ENCODE measurements around the gene ZBTB24. TPM values are rescaled to one million over a fixed set of nuclear protein-coding genes. Genes with fewer than 3 reads are reported as not detected.

The ZBTB24 gene
- total RNA-seq, 2 donors from 2014 or later: 9.2 to 9.8 TPM

- H3K36me3 ChIP-seq (ENCODE audit: control insufficient read depth, insufficient read depth, low read length): peaks cover 9% of the 10 kb centered on the region
- H3K4me1 ChIP-seq (ENCODE audit: control insufficient read depth, insufficient read depth, low read length): no peaks in the 10 kb centered on the region
- Mint-ChIP-seq H3K4me1 (no peaks in the 10 kb centered on the region), H3K4me3 (no peak overlapping the region), H3K27ac (no peak overlapping the region), H3K9me3 (no peaks in the 10 kb centered on the region), H3K36me3 (ENCODE audit: low read depth) (peaks cover 12% of the 10 kb centered on the region), H3K27me3 (ENCODE audit: insufficient read depth) (peaks cover 14% of the 10 kb centered on the region)
- no peak for DNase-seq
- whole genome bisulfite sequencing, 2 experiments (ENCODE audit: insufficient coverage in 1 of 2, insufficient read length in 1 of 2): 88 to 90% methylated on average over 9 to 16 of the region's 16 CpGs
- TF ChIP-seq CTCF (conservative IDR thresholded peaks at IDR 0.05): no peak
- peaks cover 10% of the 10 kb centered on the region for H3K27me3 ChIP-seq (ENCODE audit: control insufficient read depth, insufficient read depth, low read length, poor library complexity, severe bottlenecking)
- H3K4me3 ChIP-seq (ENCODE audit: low read length): no peak overlapping the region
- H3K27ac ChIP-seq (ENCODE audit: low read depth, low read length): no peak overlapping the region
- no peak overlapping the region for H3K9ac ChIP-seq (ENCODE audit: extremely low read depth, low read length, poor library complexity, severe bottlenecking)
- H3K9me3 ChIP-seq (ENCODE audit: control insufficient read depth, low read length): no peaks in the 10 kb centered on the region
These were observed 33.0 kb downstream of the ZBTB24 start for GRCh38 chr6:109449795-109450673.

- no peaks in the 10 kb centered on the region for H3K9me3 Mint-ChIP-seq
- Histone ChIP-seq H3K36me3 (ENCODE audit: control insufficient read depth, insufficient read depth, low read length) (peaks cover 16% of the 10 kb centered on the region), H3K27me3 (ENCODE audit: control insufficient read depth, insufficient read depth, low read length, poor library complexity, severe bottlenecking) (peaks cover 5% of the 10 kb centered on the region), H3K4me3 (ENCODE audit: low read length) (no peak overlapping the region), H3K4me1 (ENCODE audit: control insufficient read depth, insufficient read depth, low read length) (no peaks in the 10 kb centered on the region), H3K9me3 (ENCODE audit: control insufficient read depth, low read length) (no peaks in the 10 kb centered on the region), H3K9ac (ENCODE audit: extremely low read depth, low read length, poor library complexity, severe bottlenecking) (no peak overlapping the region), H3K27ac (ENCODE audit: low read depth, low read length) (no peak overlapping the region)
- TF ChIP-seq CTCF (conservative IDR thresholded peaks at IDR 0.05): no peak
- no peaks in the 10 kb centered on the region for H3K4me1 Mint-ChIP-seq
- no peak for DNase-seq
- peaks cover 8% of the 10 kb centered on the region for H3K27me3 Mint-ChIP-seq (ENCODE audit: insufficient read depth)
- H3K36me3 Mint-ChIP-seq (ENCODE audit: low read depth): peaks cover 14% of the 10 kb centered on the region
- no peak overlapping the region for H3K4me3 Mint-ChIP-seq
- no peak overlapping the region for H3K27ac Mint-ChIP-seq
- 93 to 95% methylated on average over 8 to 19 of the region's 19 CpGs for whole genome bisulfite sequencing, 2 experiments (ENCODE audit: insufficient coverage in 1 of 2, insufficient read length in 1 of 2)
These were observed 33.8 kb downstream of the ZBTB24 start for GRCh38 chr6:109449064-109449794.

- no peak overlapping the region for H3K4me3 Mint-ChIP-seq
- H3K27ac Mint-ChIP-seq: no peak overlapping the region
- Histone ChIP-seq H3K9ac (ENCODE audit: extremely low read depth, low read length, poor library complexity, severe bottlenecking) (no peak overlapping the region), H3K9me3 (ENCODE audit: control insufficient read depth, low read length) (no peaks in the 10 kb centered on the region), H3K36me3 (ENCODE audit: control insufficient read depth, insufficient read depth, low read length) (peaks cover 22% of the 10 kb centered on the region), H3K27me3 (ENCODE audit: control insufficient read depth, insufficient read depth, low read length, poor library complexity, severe bottlenecking) (no peaks in the 10 kb centered on the region), H3K27ac (ENCODE audit: low read depth, low read length) (no peak overlapping the region), H3K4me1 (ENCODE audit: control insufficient read depth, insufficient read depth, low read length) (no peaks in the 10 kb centered on the region), H3K4me3 (ENCODE audit: low read length) (no peak overlapping the region)
- WGBS, 2 experiments (ENCODE audit: insufficient coverage in 1 of 2, insufficient read length in 1 of 2): 90 to 94% methylated on average over 5 to 7 of the region's 7 CpGs
- no peak for DNase-seq
- H3K9me3 Mint-ChIP-seq: no peaks in the 10 kb centered on the region
- H3K36me3 Mint-ChIP-seq (ENCODE audit: low read depth): peaks cover 15% of the 10 kb centered on the region
- no peak for TF ChIP-seq CTCF (conservative IDR thresholded peaks at IDR 0.05)
- no peaks in the 10 kb centered on the region for H3K4me1 Mint-ChIP-seq
- peaks cover 3% of the 10 kb centered on the region for H3K27me3 Mint-ChIP-seq (ENCODE audit: insufficient read depth)
These were observed 34.4 kb downstream of the ZBTB24 start for GRCh38 chr6:109448615-109449014.

Data from endodermal cell (in vitro differentiated cells).